Stomach (tissue), 4 donors: ENCODE results near the gene ADISSP.

Source experiments
- CTCF ChIP-seq, 7 experiments: fragments of 450-650 bp in 4 of 7; fragments of 200-600 bp in 3 of 7; sonication (generic) in 3 of 7; IDR thresholded peaks; one replicate each; pipeline ENCODE4 v1.5.1; 2016 to 2019; ENCODE audit warnings: antibody characterized with exemption in 7 of 7, control low read depth in 2 of 7, mild to moderate bottlenecking in 1 of 7
- EP300 ChIP-seq: sonication (generic); formaldehyde crosslinking; IDR thresholded peaks from one replicate; pipeline ENCODE4 v1.6.1; 2017; ENCODE audit warnings: antibody characterized with exemption

GRCh38 chr20:3786126-3786484 is 18.6 kb upstream of the ADISSP start:
- TF ChIP-seq CTCF (IDR thresholded peaks at IDR 0.05), result no peak
- TF ChIP-seq EP300, result no peak
